IMR-90 (cell line): ENCODE measurements around the gene NETO2. TPM values are rescaled to one million over a fixed set of nuclear protein-coding genes. Genes with fewer than 3 reads are reported as not detected.

ENCODE experiments used
- ATAC-seq: fragments of 200-7000 bp; cut with Tn5 transposase; 2 replicates; pipeline ENCODE4 v1.9.1; 2020; ENCODE audit warnings: low read depth, mild to moderate bottlenecking, moderate library complexity
- BruUV-seq: library from RNA; stranded (reverse); fragments of 400-500 nt; replicated peaks from 2 replicates; lab custom pipeline; 2021; lab: Mats Ljungman, UMichigan
- CTCF ChIA-PET: fragments of 300-600 bp; formaldehyde crosslinking; extraction: SDS; loops from one replicate; lab custom pipeline; 2021; ENCODE audit warnings: antibody characterized with exemption; lab: Yijun Ruan, JAX
- POLR2A ChIA-PET: fragments of 300-600 bp; sonication (Branson Sonifier 250); formaldehyde crosslinking; loops from one replicate; lab custom pipeline; 2022; ENCODE audit warnings: antibody characterized with exemption; ENCODE audit not compliant: unreplicated experiment; lab: Charles Lee
- DNase-seq: peaks from one replicate; pipeline ENCODE4 v3.0.0; 2013
- H2AFZ ChIP-seq: replicated peaks from 2 replicates; pipeline ENCODE3; 2013; ENCODE audit warnings: low read length, mild to moderate bottlenecking; ENCODE audit not compliant: poor library complexity
- H2AK5ac ChIP-seq: 2 replicates; pipeline ENCODE4 v1.6.1; 2013; ENCODE audit warnings: low read depth, low read length, inconsistent platforms
- H2AK9ac ChIP-seq: replicated peaks from 2 replicates; pipeline ENCODE3; 2013; ENCODE audit warnings: mild to moderate bottlenecking, low read depth, low read length, moderate library complexity; ENCODE audit not compliant: poor library complexity
- H2BK120ac ChIP-seq: 2 replicates; pipeline ENCODE4 v1.6.1; 2013; ENCODE audit warnings: low read depth, low read length, inconsistent platforms
- H2BK15ac ChIP-seq: 3 replicates; pipeline ENCODE4 v1.6.1; 2013; ENCODE audit warnings: low read depth, low read length, inconsistent platforms
- H2BK20ac ChIP-seq: 2 replicates; pipeline ENCODE4 v1.6.1; 2013; ENCODE audit warnings: low read depth, mild to moderate bottlenecking, inconsistent platforms, low read length, moderate library complexity
- H2BK5ac ChIP-seq: 2 replicates; pipeline ENCODE4 v1.6.1; 2013; ENCODE audit warnings: mild to moderate bottlenecking, low read depth, low read length, inconsistent platforms; ENCODE audit not compliant: poor library complexity, severe bottlenecking
- H3K14ac ChIP-seq: replicated peaks from 2 replicates; pipeline ENCODE4 v1.6.1; 2013; ENCODE audit warnings: low read depth, low read length, inconsistent platforms
- H3K18ac ChIP-seq: 2 replicates; pipeline ENCODE4 v1.6.1; 2013; ENCODE audit warnings: low read depth, low read length, control low read depth
- H3K23ac ChIP-seq: 2 replicates; pipeline ENCODE4 v1.6.1; 2013; ENCODE audit warnings: low read depth, low read length, inconsistent platforms
- H3K27ac ChIP-seq: 2 replicates; pipeline ENCODE4 v1.5.1; 2013; ENCODE audit warnings: mild to moderate bottlenecking, control low read depth, low read length; ENCODE audit not compliant: insufficient read depth
- H3K27me3 ChIP-seq: 2 replicates; pipeline ENCODE4 v1.6.1; 2013; ENCODE audit warnings: low read length; ENCODE audit not compliant: control insufficient read depth, insufficient read depth
- H3K36me3 ChIP-seq: 2 replicates; pipeline ENCODE4 v1.6.1; 2013; ENCODE audit warnings: low read length, mixed read lengths; ENCODE audit not compliant: control insufficient read depth, insufficient read depth
- H3K4ac ChIP-seq: 2 replicates; pipeline ENCODE4 v1.6.1; 2013; ENCODE audit warnings: low read depth, low read length, inconsistent platforms
- H3K4me1 ChIP-seq: 2 replicates; pipeline ENCODE4 v1.6.1; 2013; ENCODE audit warnings: low read length, mixed read lengths; ENCODE audit not compliant: control insufficient read depth, insufficient read depth
- H3K4me2 ChIP-seq: 2 replicates; pipeline ENCODE4 v1.6.1; 2013; ENCODE audit warnings: low read depth, mild to moderate bottlenecking, control low read depth, low read length, moderate library complexity
- H3K4me3 ChIP-seq: 2 replicates; pipeline ENCODE4 v1.5.1; 2013; ENCODE audit warnings: low read depth, mild to moderate bottlenecking, control low read depth, low read length, moderate library complexity; ENCODE audit not compliant: insufficient read depth
- H3K56ac ChIP-seq: 2 replicates; pipeline ENCODE4 v1.6.1; 2013; ENCODE audit warnings: low read length, inconsistent platforms; ENCODE audit not compliant: insufficient read depth; ENCODE audit errors: extremely low read depth
- H3K79me1 ChIP-seq, 2 experiments: 2 replicates each; pipeline ENCODE4 v1.6.1; 2013; ENCODE audit warnings: low read length in 2 of 2, inconsistent platforms in 1 of 2, low read depth in 1 of 2
- H3K9ac ChIP-seq: 2 replicates; pipeline ENCODE4 v1.6.1; 2013; ENCODE audit warnings: low read depth, low read length, control low read depth
- H3K9me1 ChIP-seq: 2 replicates; pipeline ENCODE4 v1.6.1; 2013; ENCODE audit warnings: low read length, inconsistent platforms; ENCODE audit not compliant: insufficient read depth
- H3K9me3 ChIP-seq: 2 replicates; pipeline ENCODE4 v1.6.1; 2013; ENCODE audit warnings: low read length; ENCODE audit not compliant: control insufficient read depth, insufficient read depth
- H4K20me1 ChIP-seq: 2 replicates; pipeline ENCODE4 v1.6.1; 2013; ENCODE audit warnings: low read length, inconsistent platforms; ENCODE audit not compliant: insufficient read depth
- H4K5ac ChIP-seq: 2 replicates; pipeline ENCODE4 v1.6.1; 2013; ENCODE audit warnings: mild to moderate bottlenecking, low read depth, low read length, control low read depth
- H4K8ac ChIP-seq, 2 experiments: 2 replicates each; pipeline ENCODE4 v1.6.1; 2013; ENCODE audit warnings: low read depth in 2 of 2, low read length in 2 of 2, control low read depth in 1 of 2, inconsistent platforms in 1 of 2
- H4K91ac ChIP-seq: 2 replicates; pipeline ENCODE4 v1.6.1; 2013; ENCODE audit warnings: low read depth, low read length, inconsistent platforms; ENCODE audit not compliant: insufficient read depth
- MXI1 ChIP-seq: IDR thresholded peaks from 2 replicates; pipeline ENCODE4 v1.6.1; 2012; ENCODE audit warnings: low read depth, mild to moderate bottlenecking, low read length, moderate library complexity, borderline replicate concordance
- RCOR1 ChIP-seq: IDR thresholded peaks from 2 replicates; pipeline ENCODE4 v1.6.1; 2012; ENCODE audit warnings: mild to moderate bottlenecking, low read length, improper control_type of control experiment; ENCODE audit not compliant: insufficient replicate concordance
- WGBS, 2 experiments: methylation state at CpG; one replicate each; pipeline versions ENCODE4 v1.1.5 to v1.1.7; 2013; ENCODE audit warnings: missing lambda C conversion rate in 2 of 2; ENCODE audit not compliant: insufficient read length in 1 of 2; ENCODE audit errors: extremely low coverage in 2 of 2; 5-methylcytosine and 5-hydroxymethylcytosine counted together
- dilution Hi-C: fragments of 300-500 bp; cut with HindIII; formaldehyde crosslinking; loops from one replicate; pipeline ENCODE4 v1.14.3; 2018; ENCODE audit warnings: low sequenced_read_pairs; ENCODE audit not compliant: unreplicated experiment
- in situ Hi-C: fragments of 300-500 bp; cut with MboI; formaldehyde crosslinking; loops from 3 replicates; pipeline ENCODE4 v1.14.3; 2019; ENCODE audit warnings: low sequenced_read_pairs, inconsistent platforms, mixed read lengths
- intact Hi-C: fragments of 100-400 bp; cut with micrococcal nuclease; formaldehyde crosslinking; loops from 2 replicates; pipeline ENCODE4 v1.10.0; 2022
- polyA plus RNA-seq, 3 experiments: library from polyadenylated mRNA; depleted of rRNA; stranded (reverse); fragments of >200 nt; gene quantifications; 2 replicates each; pipeline ENCODE4 v1.2.3, GENCODE V29; 2012; ENCODE audit warnings: low replicate concordance in 1 of 3
- total RNA-seq: library from RNA; depleted of rRNA; stranded (reverse); fragments of >200 nt; gene quantifications from 2 replicates; pipeline ENCODE4 v1.2.3, GENCODE V29; 2012

The NETO2 gene
- total and polyA plus RNA-seq, 2 of the 4 experiments (the other 2 are of a cell fraction), result 38.5 to 39.3 TPM

DNA sequence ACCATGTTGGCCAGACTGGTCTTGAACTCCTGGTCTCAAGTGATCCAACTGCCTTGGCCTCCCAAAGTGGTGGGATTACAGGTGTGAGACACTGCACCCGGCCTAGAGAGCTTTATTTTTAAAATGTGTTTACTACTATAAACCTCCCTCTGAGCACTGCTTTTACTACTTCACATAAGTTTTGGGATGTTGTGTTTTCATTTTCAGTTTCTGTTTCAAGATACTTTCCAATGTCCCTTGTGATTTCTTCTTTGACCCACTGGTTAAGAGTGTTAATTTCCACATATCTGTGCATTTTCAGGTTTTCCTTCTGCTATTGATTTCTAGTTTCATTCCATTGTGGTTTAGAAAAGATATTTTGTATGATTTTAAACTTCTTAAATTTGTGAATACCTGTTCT is 74.4 kb downstream of the NETO2 start:
- CTCF ChIA-PET, result no interaction called here

More for the DNA sequence above, 74.4 kb downstream of the NETO2 start:
- Histone ChIP-seq H2BK15ac (no peak overlapping the region), H3K4ac (no peak overlapping the region), H2AFZ (no peak overlapping the region), H2BK5ac (no peak overlapping the region), H3K79me1 (no peaks in the 10 kb centered on the region), H4K8ac (no peak overlapping the region), H3K4me2 (no peak overlapping the region), H4K20me1 (no peaks in the 10 kb centered on the region), H3K9ac (no peak overlapping the region), H3K23ac (no peak overlapping the region), H4K91ac (no peak overlapping the region), H3K27me3 (peaks cover 3% of the 10 kb centered on the region; the same call in 1 of the 2 replicates), H3K18ac (no peak overlapping the region), H3K4me1 (no peaks in the 10 kb centered on the region), H2BK120ac (no peak overlapping the region), H3K56ac (no peak overlapping the region), H3K14ac (no peak overlapping the region), H4K5ac (no peak overlapping the region), H3K4me3 (no peak overlapping the region), H3K27ac (no peak overlapping the region), H2AK5ac (no peak overlapping the region), H2AK9ac (no peak overlapping the region), H3K9me1 (no peaks in the 10 kb centered on the region), H2BK20ac (no peak overlapping the region), H3K36me3 (no peaks in the 10 kb centered on the region), H3K9me3 (no peaks in the 10 kb centered on the region)
- dilution Hi-C loops, result no loop called here
- ATAC-seq, result no peak
- POLR2A ChIA-PET, result no interaction called here
- no peak for DNase-seq
- no CpG with 5 or more reads among the region's 1 CpG for WGBS, 2 experiments
- intact Hi-C loops, result no loop called here
- TF ChIP-seq MXI1 (no peak), RCOR1 (no peak)
- in situ Hi-C loops, result no loop called here
- BruUV-seq, result no TSS peak
